Adipocyte (in vitro differentiated cells): Measurements from ENCODE around the gene ARHGAP26.
A peak's percentile ranks its signal among the peaks of the same experiment; 100 is the strongest.

ENCODE experiments used
- DNase-seq: peaks from one replicate; pipeline ENCODE4 v3.0.0-alpha.2; 2015; ENCODE audit warnings: low read depth
- H3K27me3 ChIP-seq: replicated peaks from 2 replicates; pipeline ENCODE4 v1.7.0; 2013; ENCODE audit warnings: mild to moderate bottlenecking, low read length, moderate library complexity; ENCODE audit not compliant: control insufficient read depth, insufficient read depth
- H3K36me3 ChIP-seq: 2 replicates; pipeline ENCODE4 v1.7.0; 2013; ENCODE audit warnings: low read length, mild to moderate bottlenecking, moderate library complexity; ENCODE audit not compliant: control insufficient read depth, insufficient read depth, severe bottlenecking
- H3K4me1 ChIP-seq: 2 replicates; pipeline ENCODE4 v1.7.0; 2013; ENCODE audit warnings: mild to moderate bottlenecking, low read length, moderate library complexity; ENCODE audit not compliant: control insufficient read depth, insufficient read depth
- H3K4me3 ChIP-seq: 2 replicates; pipeline ENCODE4 v1.7.0; 2013; ENCODE audit warnings: mild to moderate bottlenecking, low read length, moderate library complexity
- H3K9ac ChIP-seq: 2 replicates; pipeline ENCODE4 v1.7.0; 2013; ENCODE audit warnings: mild to moderate bottlenecking, low read length, moderate library complexity
- H3K9me3 ChIP-seq: 2 replicates; pipeline ENCODE4 v1.7.0; 2013; ENCODE audit warnings: mild to moderate bottlenecking, low read length, moderate library complexity; ENCODE audit not compliant: control insufficient read depth

Gene ARHGAP26

DNA sequence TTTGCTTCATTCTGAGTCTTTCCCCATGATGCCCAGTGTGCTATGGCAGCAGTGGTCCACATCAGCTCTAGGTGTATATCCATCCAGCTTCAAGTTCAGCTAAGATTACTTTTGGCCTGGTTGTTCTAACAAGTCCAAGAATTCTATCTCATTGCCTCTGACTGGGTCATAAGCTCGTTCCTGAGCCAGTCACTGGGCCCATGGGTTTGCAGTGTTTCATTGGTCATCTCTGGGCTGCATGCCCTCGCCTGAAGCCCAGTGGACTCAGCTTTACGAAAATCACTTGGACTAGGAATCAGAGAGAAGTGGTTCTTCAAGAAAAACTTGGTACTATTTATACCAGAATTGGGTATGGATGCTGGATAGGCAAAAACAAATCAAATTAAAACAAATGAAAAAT lies 16.1 kb upstream of the ARHGAP26 start:
- H3K9me3 ChIP-seq = no peaks in the 10 kb centered on the region
- no peak overlapping the region for H3K9ac ChIP-seq
- DNase-seq = no peak
- H3K36me3 ChIP-seq = no peaks in the 10 kb centered on the region
- peaks cover 45% of the 10 kb centered on the region for H3K4me1 ChIP-seq
- no peaks in the 10 kb centered on the region for H3K27me3 ChIP-seq
- H3K4me3 ChIP-seq = peak overlapping the region; percentile 19

DNA sequence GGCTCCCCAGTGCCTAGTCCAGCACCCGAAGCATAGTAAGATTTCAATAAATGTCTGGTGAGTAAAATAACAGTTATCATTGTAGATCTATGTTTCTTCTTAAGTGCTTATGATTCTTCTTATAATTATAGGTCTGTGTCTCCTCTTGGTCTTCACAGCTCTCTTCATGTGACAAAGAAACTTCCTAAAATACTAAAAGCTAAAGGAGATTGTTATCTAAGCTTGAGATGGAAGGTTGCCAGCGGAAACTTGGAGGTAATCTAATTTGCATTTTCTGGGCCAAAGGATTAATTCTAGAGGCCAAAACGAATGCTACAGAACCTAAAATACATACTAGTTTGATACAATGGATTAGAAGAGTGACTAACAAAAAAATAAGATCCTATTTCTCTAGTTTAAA lies 13.6 kb upstream of the ARHGAP26 start:
- Histone ChIP-seq H3K9ac (no peak overlapping the region), H3K4me3 (no peak overlapping the region), H3K27me3 (no peaks in the 10 kb centered on the region), H3K36me3 (no peaks in the 10 kb centered on the region), H3K9me3 (no peaks in the 10 kb centered on the region), H3K4me1 (peaks cover 29% of the 10 kb centered on the region)
- no peak for DNase-seq

DNA sequence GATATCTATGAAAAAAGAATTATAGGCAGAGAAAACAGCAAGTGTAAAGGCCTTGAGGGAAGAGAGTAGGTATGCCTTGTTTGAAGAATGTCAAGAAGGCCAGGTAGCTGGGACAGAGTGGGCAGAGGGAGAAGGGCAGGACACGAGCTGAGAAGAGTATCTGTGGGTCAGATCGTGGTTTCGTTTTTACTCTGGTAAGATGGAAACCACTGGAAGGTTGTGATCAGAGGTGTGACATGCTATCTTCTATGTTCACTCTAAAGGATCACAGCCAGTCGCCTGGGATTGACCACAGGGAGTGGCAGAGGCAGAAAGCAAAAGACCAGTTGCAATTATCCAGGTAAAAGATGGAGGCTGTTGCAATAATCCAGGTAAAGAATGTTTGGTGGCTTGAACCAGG lies 12.6 kb upstream of the ARHGAP26 start:
- Histone ChIP-seq H3K4me3 (no peak overlapping the region), H3K27me3 (no peaks in the 10 kb centered on the region), H3K4me1 (peaks cover 20% of the 10 kb centered on the region), H3K9ac (no peak overlapping the region), H3K36me3 (no peaks in the 10 kb centered on the region), H3K9me3 (no peaks in the 10 kb centered on the region)
- DNase-seq = no peak

DNA sequence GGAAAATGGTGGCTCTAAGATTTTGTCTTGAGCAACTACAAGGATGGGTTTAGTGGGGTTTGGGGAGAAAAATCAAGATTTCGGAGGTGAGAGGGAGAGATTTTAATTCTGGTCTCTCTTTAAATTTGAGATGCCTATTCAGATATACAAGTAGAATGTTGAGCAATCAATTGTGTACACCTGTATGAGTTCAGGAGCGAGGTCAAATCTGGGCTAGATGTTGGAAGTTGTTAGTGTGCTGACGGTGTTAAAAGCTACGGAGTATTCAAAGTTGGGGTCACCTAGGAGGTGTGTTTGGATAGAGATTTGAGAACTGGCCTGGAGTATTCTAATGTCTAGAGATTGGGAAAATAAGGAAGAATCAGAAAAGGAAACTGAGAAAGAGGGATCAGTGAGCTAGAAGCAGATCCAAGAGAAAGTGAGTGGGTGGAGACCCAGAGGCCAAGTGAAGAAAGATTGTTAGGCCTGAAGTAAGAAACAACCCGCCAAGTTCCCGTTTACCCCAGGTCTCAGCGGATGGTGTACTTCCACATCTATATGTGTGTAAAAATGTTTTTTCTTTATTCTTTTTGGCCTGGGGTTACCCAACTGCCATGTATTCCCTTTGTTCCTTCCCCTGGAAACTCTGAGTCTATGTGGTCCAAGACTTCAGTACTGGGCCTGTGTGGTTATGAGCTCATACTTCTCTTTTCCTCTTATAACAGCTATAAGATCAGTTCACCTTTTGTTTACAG lies 11.9 kb upstream of the ARHGAP26 start:
- DNase-seq = no peak
- Histone ChIP-seq H3K36me3 (no peaks in the 10 kb centered on the region), H3K9me3 (no peaks in the 10 kb centered on the region), H3K4me3 (no peak overlapping the region), H3K9ac (no peak overlapping the region), H3K27me3 (no peaks in the 10 kb centered on the region), H3K4me1 (peaks cover 13% of the 10 kb centered on the region)

DNA sequence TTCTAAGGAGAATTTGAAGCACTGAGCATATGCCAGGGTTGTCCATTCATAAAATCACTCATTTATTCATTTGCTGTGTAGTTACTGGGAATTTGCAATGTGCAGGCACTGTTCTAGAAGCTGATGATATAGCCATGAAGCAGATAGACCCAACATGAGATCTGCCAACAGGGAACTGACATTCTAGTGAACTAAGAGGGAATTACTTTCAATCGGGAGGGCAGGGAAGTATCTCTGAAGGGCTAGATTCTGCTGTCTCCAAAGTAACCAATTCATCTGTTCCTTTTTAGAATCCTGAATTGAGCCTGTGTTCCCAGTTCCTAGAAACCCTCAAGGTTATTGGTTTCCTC lies 11.4 kb upstream of the ARHGAP26 start:
- Histone ChIP-seq H3K27me3 (no peaks in the 10 kb centered on the region), H3K4me3 (no peak overlapping the region), H3K9me3 (no peaks in the 10 kb centered on the region), H3K36me3 (no peaks in the 10 kb centered on the region), H3K4me1 (peaks cover 8% of the 10 kb centered on the region), H3K9ac (no peak overlapping the region)
- no peak for DNase-seq

DNA sequence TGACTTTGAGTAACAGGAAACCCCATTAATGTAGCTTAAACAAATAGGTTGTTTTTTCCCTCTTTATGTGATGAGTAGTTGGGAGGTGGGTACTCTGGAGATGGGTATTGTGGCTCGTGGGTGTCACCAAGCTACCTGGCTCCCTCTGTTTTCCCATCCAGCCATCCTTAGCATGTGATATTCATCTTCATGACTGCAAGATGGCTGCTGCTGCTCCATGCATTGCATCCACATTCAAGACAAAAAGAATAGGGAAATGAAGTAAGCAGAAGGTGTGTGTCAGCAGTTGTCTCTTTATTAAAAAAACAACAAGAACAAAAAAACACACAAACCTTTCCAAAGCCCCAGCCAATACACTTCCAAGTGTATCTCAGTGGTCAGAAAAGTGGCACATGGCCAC lies 6.5 kb upstream of the ARHGAP26 start:
- Histone ChIP-seq H3K36me3 (no peaks in the 10 kb centered on the region), H3K27me3 (no peaks in the 10 kb centered on the region), H3K4me1 (no peaks in the 10 kb centered on the region), H3K4me3 (no peak overlapping the region), H3K9me3 (no peaks in the 10 kb centered on the region), H3K9ac (no peak overlapping the region)
- DNase-seq = no peak

DNA sequence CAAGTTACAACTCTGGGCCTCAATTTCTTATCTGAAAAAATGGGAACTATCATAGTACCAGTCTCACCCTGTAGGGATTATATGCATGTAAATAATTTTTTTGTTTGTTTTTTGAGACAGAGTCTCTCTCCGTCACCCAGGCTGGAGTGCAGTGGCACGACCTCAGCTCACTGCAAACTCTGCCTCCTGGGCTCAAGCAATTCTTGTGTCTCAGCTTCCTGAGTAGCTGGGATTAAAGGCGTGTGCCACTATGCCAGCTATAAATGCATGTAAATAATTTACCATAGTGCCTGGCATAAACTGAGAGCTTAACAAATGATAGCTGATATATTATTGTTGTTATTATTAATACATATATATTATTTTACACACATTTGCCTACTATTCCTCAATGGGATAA lies 3.0 kb upstream of the ARHGAP26 start:
- H3K36me3 ChIP-seq = no peaks in the 10 kb centered on the region
- no peaks in the 10 kb centered on the region for H3K27me3 ChIP-seq
- no peaks in the 10 kb centered on the region for H3K9me3 ChIP-seq
- DNase-seq = no peak
- H3K9ac ChIP-seq = no peak overlapping the region
- H3K4me1 ChIP-seq = peaks cover 14% of the 10 kb centered on the region
- H3K4me3 ChIP-seq = no peak overlapping the region

DNA sequence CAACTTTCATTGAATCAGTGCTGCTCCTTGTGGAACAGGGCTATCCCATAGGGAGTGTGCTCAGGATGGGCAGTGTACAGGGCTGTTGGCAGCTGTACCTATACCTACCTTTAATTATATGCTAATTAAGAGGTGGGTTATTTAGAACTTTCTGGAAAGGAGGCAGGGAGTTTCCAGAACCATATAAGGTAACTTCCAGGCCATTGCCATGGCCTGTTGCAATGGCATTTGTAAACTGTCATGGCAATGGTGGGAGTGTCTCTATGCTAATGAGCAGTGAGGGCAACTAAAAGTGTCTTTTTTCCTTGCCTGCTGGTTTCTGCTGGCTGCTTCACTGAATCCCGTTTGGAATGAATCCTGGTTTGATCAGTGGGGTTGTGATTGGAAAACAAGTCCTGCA lies 2.3 kb upstream of the ARHGAP26 start:
- Histone ChIP-seq H3K27me3 (no peaks in the 10 kb centered on the region), H3K4me1 (peaks cover 17% of the 10 kb centered on the region), H3K4me3 (no peak overlapping the region), H3K9ac (no peak overlapping the region), H3K9me3 (no peaks in the 10 kb centered on the region), H3K36me3 (no peaks in the 10 kb centered on the region)
- DNase-seq = no peak

DNA sequence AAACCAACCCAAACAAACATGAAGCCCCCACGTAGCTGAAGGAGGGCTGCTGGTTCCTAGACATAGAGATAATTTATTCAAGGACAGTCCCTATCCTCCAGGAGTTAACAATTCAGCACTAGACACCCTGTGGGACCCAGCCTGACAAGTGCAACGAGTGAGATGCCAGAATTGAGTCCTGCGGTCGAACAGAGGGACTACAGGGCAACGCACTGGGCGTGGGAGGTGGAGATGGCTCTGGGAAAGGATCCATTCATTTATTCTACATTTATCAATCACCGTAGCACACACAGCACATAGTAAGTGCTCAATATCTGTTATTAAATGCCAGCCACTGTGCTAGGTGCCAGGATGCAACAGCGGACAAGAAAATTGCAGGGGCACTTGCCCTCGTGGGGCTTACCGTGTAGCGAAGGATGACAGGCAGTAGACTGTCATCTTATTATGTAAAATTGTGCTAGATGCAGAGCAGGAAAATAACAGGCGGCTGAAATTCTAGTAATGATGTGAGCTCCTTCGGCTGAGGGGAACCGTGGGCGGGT lies 855 bp upstream of the ARHGAP26 start:
- Histone ChIP-seq H3K9me3 (no peaks in the 10 kb centered on the region), H3K36me3 (no peaks in the 10 kb centered on the region), H3K27me3 (no peaks in the 10 kb centered on the region), H3K4me1 (peaks cover 17% of the 10 kb centered on the region), H3K9ac (peak overlapping the region; percentile 88), H3K4me3 (peak overlapping the region; percentile 97)
- no peak for DNase-seq

DNA sequence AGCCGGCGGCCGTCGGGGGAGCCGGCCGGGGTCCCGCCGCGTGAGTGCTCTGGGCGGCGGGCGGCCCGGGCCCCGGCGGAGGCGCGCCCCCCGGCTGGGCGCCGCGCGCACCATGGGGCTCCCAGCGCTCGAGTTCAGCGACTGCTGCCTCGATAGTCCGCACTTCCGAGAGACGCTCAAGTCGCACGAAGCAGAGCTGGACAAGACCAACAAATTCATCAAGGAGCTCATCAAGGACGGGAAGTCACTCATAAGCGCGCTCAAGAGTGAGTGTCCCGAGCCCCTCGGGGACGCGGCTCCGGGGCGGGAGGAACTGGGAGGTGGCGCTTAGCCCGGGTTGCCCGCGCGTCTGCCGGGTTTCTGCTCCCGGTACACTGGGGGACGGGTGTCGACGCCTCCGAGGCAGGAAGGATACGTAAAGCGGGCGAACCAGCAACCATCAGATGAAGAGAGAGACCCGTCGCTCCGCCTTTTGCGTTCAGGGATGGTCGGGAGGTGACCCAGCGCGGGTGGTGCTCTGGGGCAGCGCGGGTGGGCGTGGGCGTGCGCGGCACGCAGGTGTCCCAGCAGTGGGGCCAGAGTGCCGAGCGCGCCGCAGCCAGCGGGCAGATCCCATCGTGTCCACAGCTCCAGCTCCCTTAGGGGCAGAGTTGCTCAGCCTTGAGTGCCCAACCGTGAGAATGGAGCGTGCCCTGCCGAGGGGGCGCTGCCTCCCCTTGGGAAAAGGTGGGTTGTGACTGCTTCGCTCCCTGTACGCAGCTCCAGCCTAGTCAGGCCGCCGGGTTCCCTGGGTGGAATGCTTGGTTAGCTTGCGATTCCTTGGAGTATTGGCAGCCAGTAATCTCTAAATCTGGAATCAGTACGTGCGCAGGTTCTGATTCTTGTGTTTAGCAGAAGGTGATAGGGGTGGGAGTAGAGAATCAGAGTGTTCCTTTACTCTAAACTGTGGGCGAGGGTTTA lies 753 bp downstream of the ARHGAP26 start:
- peak; percentile 66 for DNase-seq
- H3K4me1 ChIP-seq = peaks cover 17% of the 10 kb centered on the region

DNA sequence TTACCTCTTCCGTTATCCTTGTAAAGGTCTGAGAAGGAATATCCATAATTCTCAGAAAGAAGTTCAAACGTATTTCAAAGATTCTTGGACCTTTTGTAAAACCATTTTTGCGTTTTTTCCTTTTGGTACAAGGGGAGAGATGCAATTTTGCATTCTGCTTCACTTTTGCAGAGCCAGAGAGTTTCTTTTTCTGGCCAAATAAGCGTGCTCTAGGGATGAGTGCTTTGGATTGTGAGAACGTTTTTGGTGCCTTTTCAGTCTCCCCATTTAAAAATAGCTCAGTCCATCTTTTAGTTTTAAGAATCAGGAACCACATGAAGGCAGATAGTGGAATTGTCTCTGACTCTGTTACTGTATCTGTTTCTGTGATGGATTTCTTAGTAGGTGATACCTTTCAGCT lies 1.5 kb downstream of the ARHGAP26 start:
- DNase-seq = no peak
- Histone ChIP-seq H3K27me3 (no peaks in the 10 kb centered on the region), H3K9ac (peak overlapping the region; percentile 80), H3K4me3 (peak overlapping the region; percentile 97), H3K36me3 (no peaks in the 10 kb centered on the region), H3K4me1 (peaks cover 17% of the 10 kb centered on the region), H3K9me3 (no peaks in the 10 kb centered on the region)

More for the DNA sequence above, 753 bp downstream of the ARHGAP26 start:
- H3K9me3 ChIP-seq = no peaks in the 10 kb centered on the region
- H3K36me3 ChIP-seq = no peaks in the 10 kb centered on the region
- H3K4me3 ChIP-seq = peak overlapping the region; percentile 97
- H3K27me3 ChIP-seq = no peaks in the 10 kb centered on the region
- peak overlapping the region; percentile 80 for H3K9ac ChIP-seq
